HTERT RPE-1 (cell line): ENCODE measurements around the gene ZNF638.
"Not testable (repeated sequence)": the region's sequence is repeated elsewhere in the genome, so short reads cannot be mapped to it uniquely, and the experiment has no call there.

ENCODE experiments used
- in situ Hi-C: fragments of 300-500 bp; cut with MboI; formaldehyde crosslinking; loops from 4 replicates; pipeline ENCODE4 v1.14.3; 2020; ENCODE audit warnings: low sequenced_read_pairs

Gene ZNF638

GRCh38 chr2:71331581-71332434 is at the start of gene ZNF638:
Gene ZNF638, plus strand, starts transcription at chr2:71331782. Its CDS starts 17,173 bp downstream, at chr2:71348955.
- in situ Hi-C loops = no loop called here

DNA sequence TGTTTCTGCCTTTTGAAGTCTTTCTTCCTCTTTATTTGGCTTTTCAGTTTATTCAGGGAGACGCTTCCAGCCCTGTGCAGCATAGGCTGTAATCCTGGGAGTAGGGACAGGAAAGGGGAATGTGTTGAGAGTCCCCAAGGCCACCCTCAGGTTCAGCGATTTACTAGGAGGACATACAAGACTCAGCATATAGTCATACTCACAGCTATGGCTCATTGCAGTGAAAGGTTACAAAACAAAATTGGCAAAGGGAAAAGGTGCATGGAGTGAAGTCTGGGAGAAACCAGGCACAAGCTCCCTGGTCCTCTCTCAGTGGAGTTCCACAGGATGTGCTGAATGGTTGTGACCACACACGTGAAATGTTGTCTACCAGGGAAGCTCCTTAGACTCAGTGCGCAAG is 49.6 kb upstream of the ZNF638 start:
- in situ Hi-C loops = no loop called here

DNA sequence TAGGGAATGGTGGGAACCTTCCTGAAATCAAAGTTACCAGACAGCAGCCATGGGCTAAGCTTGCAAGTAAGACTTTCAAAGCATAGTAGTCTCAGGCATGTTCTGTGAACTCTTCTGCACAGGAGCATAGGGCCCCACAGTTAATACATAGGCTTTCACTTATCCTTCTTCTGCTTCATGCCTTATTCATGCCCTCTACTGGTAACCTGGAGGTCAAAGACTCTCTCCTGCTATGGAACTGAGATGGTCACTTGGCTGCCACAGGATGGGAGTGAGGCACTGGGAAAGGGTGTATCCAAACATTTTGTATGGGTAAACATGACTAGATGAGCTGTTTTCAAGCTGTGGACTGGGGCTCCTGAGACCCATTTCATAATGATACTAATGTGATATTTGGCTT is 49.1 kb upstream of the ZNF638 start:
- in situ Hi-C loops = no loop called here

- in situ Hi-C loops = no loop called here
Measured at GRCh38 chr2:71283131-71283530, 48.5 kb upstream of the ZNF638 start.

DNA sequence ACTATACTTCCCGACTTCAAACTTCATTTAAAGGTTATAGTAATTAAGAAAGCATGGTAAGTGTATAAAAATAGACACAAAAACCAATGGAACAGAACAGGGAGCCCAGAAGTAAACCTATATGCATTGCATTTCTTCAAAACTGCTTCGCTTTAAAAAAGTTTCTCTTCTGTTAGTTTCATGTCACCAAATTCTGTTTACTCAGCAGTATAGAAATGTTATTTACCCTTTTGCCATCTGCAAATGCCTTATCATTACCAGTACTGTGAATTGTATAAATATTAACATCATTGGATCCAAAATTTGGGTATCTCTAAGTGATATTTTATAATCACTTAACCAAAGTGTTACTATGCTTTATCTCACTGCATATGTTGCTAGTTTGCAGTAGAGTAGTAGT is 45.9 kb upstream of the ZNF638 start:
- in situ Hi-C loops = no loop called here

DNA sequence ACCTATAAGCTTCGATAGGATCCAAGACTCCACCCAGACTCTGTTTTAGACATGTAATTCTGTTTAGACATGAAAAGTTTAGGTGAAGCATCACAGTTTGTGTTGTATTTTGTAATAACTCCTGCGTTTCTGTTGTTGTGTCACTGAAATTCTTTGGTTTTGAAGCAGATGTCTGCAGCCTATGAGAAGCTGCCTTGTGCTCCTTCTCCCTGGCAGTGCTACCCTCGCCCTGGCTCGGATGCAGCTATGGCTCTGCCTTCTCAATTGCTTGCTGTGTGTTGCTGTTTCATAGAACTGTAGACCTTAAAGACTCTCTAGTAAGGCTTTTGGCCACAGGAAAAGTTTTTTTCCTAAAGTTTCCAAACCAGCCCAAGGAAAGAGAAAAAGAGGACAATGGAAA is 40.2 kb upstream of the ZNF638 start:
- in situ Hi-C loops = no loop called here

- in situ Hi-C loops = no loop called here
Measured at GRCh38 chr2:71292159-71292558, 39.4 kb upstream of the ZNF638 start.

- in situ Hi-C loops = no loop called here
Measured at GRCh38 chr2:71298914-71299313, 32.7 kb upstream of the ZNF638 start.

GRCh38 chr2:71299507-71299906 is 32.1 kb upstream of the ZNF638 start:
- in situ Hi-C loops = no loop called here

- in situ Hi-C loops = no loop called here
Measured at GRCh38 chr2:71303849-71304248, 27.7 kb upstream of the ZNF638 start.

GRCh38 chr2:71306762-71307161 is 24.8 kb upstream of the ZNF638 start:
- in situ Hi-C loops = no loop called here

DNA sequence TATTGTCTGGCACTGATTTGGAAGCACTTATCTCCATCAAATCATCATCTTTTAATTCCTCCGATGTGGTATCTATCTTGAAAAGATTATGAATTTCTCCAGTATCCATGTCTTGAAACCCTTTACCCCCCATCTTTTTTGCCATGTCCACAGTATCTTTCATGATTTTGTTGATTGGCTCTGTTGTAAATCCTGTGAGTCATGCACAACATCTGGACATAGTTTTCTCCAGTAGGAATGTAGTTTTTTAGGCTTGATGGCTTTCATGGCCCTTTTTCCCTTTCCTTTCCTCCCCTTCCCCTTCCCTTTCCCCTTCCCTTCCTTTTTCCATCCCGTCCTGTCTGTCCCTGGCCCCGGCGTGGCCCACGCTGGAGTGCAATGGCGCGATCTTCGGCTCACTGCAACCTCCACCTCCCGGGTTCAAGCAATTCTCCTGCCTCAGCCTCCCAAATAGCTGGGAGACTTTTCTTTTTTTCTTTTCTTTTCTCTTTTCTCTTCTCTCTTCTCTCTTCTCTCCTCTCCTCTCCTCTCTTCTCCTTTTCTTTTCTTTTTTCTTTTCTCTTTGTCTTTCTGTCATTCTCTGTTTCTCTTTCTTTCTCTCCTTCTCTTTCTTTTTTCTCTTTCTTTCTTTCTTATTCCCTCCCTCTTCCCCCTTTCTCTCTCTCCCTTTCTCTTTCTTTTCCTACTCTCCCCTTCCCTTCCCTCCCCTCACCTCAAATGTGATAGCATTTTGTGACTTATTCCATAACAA is 18.4 kb upstream of the ZNF638 start:
- in situ Hi-C loops = no loop called here

- in situ Hi-C loops = no loop called here
Measured at GRCh38 chr2:71317060-71317459, 14.5 kb upstream of the ZNF638 start.

DNA sequence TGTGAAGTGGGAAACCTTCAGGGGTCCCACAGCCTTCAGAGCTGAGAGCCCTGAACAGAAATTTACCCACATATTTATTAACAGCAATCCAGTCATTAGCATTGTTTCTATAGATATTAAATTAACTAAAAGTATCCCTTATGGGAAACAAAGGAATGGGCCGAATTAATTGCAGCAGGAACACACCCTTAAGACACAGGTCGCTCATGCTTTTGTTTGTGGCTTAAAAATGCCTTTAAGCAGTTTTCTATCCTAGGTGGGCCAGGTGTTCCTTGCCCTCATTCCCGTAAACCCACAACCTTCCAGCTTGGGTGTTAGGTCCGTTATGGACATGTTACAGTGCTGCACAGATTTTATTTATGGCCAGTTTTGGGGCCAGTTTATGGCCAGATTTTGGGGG is 13.7 kb upstream of the ZNF638 start:
- in situ Hi-C loops = not testable (repeated sequence)

DNA sequence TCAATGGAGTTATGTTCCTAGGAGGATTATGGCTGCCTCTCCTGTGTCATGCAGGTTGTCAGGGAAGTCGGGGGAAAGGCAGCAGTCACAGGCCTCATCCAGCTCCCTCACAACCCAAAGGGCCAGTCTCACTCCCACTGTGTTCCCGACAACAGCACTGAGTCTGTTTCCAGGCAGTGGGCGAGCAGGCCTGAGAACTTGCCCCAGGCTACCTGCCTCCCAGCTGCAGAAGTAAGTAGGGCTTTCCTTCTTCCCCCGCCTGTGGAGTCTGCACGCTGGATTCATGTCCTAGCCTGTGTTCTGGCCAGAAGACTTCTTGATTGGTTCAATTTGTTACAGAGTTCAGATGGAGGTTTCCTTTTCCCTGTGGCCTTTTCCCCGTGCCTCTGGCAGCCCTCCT is 8.2 kb upstream of the ZNF638 start:
- in situ Hi-C loops = no loop called here

GRCh38 chr2:71326968-71327367 is 4.6 kb upstream of the ZNF638 start:
- in situ Hi-C loops = no loop called here

DNA sequence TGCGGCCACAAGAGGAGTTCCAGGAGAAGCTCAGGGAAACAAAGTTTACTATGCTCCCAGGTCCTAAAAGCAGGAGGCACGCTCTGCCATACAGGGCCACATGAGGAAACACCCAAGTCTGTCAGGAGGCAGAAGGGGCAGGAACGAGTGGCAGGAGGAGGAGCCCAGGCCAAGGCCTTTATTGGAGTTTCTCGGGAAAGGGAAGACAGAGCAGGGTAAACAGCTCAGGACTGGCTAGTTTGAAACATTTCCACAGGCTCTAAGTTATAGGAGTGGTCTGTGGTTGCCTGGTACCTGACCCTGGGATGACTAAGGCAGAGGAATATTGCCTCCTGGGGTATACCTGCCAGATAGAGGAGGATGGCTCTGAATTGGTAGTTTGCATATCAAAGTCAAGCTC is 3.7 kb upstream of the ZNF638 start:
- in situ Hi-C loops = no loop called here

GRCh38 chr2:71330155-71330554 is 1.4 kb upstream of the ZNF638 start:
- in situ Hi-C loops = no loop called here

DNA sequence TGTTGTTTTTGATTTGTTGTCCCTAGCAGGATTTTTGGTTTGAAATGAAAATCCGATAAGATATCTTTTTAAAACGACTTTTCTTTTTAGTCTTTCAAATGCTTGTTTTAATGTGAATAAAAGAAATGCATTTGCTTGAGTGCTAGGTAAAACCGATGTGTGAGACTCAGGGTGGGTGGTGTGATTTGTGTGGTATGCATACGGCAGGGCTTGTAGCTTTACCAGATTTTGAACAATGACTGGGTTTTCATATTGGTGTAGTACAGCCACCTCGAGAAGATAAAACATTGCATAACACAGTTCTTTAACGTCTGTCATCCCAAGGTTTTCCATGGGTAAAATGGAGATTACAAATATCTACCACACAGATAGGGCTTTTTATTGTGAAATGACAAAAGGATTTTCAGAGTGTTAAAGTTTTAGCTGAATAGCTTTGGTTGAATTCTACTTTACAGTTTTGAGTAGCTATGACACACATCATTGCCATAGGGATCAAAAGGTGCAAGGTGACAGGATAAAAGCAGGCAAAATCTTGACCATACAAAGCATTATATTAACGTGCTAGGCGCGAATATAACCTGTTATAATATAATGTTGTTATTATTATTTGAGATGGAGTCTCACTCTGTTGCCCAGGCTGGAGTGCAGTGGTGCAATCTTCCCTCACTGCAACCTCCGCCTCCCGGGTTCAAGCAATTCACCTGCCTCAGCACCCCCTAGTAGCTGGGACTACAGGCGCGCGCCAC is 824 bp upstream of the ZNF638 start:
- in situ Hi-C loops = no loop called here

GRCh38 chr2:71331331-71331580 is 326 bp upstream of the ZNF638 start:
- in situ Hi-C loops = not testable (repeated sequence)

- in situ Hi-C loops = no loop called here
Measured at GRCh38 chr2:71332435-71332796, 834 bp downstream of the ZNF638 start.

DNA sequence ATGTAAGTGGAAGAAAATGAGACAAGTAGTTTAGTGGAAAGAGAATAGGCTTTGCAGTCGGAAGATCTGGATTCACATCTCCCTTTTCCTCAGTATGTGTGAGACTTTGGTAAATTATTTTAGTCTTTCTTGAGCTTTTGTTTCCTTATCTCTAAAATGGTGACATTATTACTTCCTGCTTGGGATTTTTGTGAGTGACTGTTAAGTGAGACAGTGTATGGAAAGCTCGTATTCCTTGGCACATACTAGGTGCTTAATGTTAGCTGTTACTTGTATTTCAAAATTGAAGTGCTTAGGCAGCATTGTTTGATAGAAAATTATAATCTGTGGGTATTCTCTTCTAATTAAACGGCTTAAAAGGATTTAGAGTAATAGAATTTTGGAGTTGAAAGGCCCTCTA is 2.0 kb downstream of the ZNF638 start:
- in situ Hi-C loops = no loop called here
